GM10248 (cell line): ENCODE data around the gene HMCN2.

Source experiments
- CTCF ChIA-PET: fragments of 300-600 bp; sonication (Branson Sonifier 250); formaldehyde crosslinking; extraction: SDS; loops from one replicate; lab custom pipeline; 2021; ENCODE audit warnings: antibody characterized with exemption; lab: Yijun Ruan, JAX
- POLR2A ChIA-PET: fragments of 350-650 bp; sonication (Branson Sonifier 250); formaldehyde crosslinking; extraction: SDS; loops from one replicate; lab custom pipeline; 2020; ENCODE audit warnings: antibody characterized with exemption; lab: Yijun Ruan, JAX
- DNase-seq: peaks from one replicate; pipeline ENCODE4 v3.0.0; 2012; ENCODE audit errors: extremely low spot score
- CTCF ChIP-seq: IDR thresholded peaks from 2 replicates; pipeline ENCODE4 v1.5.1; 2012; ENCODE audit warnings: mild to moderate bottlenecking, low read depth; ENCODE audit errors: extremely low read depth, missing control alignments, control extremely low read depth

Gene HMCN2

DNA sequence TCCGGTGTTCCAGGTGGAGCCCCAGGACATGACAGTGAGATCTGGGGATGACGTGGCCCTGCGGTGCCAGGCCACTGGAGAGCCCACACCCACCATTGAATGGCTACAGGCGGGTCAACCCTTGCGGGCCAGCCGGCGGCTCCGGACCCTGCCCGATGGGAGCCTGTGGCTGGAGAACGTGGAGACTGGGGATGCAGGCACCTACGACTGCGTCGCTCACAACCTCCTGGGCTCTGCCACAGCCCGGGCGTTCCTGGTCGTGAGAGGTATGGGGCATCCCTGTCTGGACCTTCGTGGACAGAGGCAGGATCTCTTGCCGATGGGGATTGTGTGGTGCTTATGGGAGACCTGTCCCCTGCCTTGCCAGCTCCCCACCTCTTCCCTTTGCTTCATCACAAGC, 153.2 kb downstream of the HMCN2 start:
- ChIA-PET CTCF (no interaction called here), POLR2A (no interaction called here)
- no peak for TF ChIP-seq CTCF

GRCh38 chr9:130419521-130420035, 154.0 kb downstream of the HMCN2 start:
- DNase-seq: no peak
- TF ChIP-seq CTCF: no peak
- ChIA-PET POLR2A (interaction anchor here (0.6 kb wide), 1 partner anchor 241 kb away, joined by 9 read pairs; no protein-coding TSS in a partner anchor), CTCF (no interaction called here)

More for the DNA sequence above, 153.2 kb downstream of the HMCN2 start:
- DNase-seq: no peak

DNA sequence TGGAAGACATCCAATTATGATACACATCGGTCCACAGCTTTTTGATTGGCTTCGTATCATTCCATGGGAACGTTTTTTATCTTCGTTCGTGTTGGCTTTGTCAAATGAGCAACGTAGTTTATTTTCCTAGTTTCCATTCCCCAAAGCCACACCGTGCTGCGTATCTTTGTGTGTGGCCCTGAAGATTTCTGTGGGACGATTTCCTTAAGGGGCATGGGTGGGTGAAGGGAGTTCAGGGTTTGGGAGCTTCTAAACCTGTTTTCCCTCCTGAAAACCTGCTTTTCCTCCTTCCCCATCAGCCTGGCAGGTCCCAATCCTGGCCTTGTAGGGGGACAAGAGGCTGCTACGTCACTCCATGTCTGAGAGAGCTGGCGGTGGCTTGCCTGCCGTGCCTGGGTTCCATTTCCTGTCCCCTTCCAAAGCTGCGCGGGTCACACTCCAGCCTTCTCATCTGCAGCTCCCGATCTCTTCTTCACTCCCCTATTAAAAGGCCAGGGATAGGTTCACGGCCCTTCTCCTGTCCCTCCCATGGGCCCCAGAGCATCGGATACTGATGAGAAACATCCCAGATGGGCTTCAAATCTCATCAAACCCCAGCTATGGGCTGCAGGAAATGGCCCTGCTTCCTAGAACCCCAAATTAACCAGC, 155.7 kb downstream of the HMCN2 start:
- no peak for TF ChIP-seq CTCF
- CTCF ChIA-PET: no interaction called here

DNA sequence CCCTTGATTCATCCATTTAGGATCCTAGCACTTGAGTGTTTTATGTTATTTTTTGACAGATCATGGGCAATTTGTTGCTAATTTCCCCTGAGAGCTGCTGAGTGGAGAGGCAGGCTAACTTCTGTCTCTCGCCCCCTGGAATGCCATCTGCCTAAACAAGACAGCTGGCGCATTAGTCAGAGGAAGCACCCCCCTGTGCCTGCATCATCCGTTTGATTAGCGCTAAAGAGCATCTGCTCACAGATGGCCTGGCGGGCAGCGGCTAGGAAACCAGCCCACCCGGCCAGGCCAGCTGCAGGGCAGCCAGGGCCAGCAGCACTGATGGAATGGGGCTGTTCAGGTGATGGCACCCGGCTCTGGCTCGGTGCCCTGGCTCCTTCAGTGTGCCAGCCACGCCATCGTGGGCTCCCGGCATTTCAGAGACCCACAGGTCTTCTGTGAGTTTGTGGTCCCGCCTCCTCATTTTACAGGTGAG, 156.3 kb downstream of the HMCN2 start:
- POLR2A ChIA-PET: no interaction called here
- no peak for TF ChIP-seq CTCF
- no peak for DNase-seq
- CTCF ChIA-PET: interaction anchor here (1.7 kb wide), 1 partner anchor 315 kb away, joined by 4 read pairs; no protein-coding TSS in a partner anchor

More for the DNA sequence above, 155.7 kb downstream of the HMCN2 start:
- POLR2A ChIA-PET: no interaction called here
- DNase-seq: no peak

- no peak for TF ChIP-seq CTCF
- no peak for DNase-seq
- ChIA-PET POLR2A (no interaction called here), CTCF (interaction anchor here (1.7 kb wide), 1 partner anchor 315 kb away, joined by 4 read pairs; no protein-coding TSS in a partner anchor)
Observed at GRCh38 chr9:130422546-130422945, 157.0 kb downstream of the HMCN2 start.

- ChIA-PET CTCF (interaction anchor here (1.7 kb wide), 1 partner anchor 316 kb away, joined by 4 read pairs; no protein-coding TSS in a partner anchor), POLR2A (no interaction called here)
- no peak for DNase-seq
- no peak for TF ChIP-seq CTCF
Observed at GRCh38 chr9:130423272-130423671, 157.7 kb downstream of the HMCN2 start.
